DMS153 treated with DMSO at 0.1 percent for 48 hours (cell line): ENCODE data around the gene EIF4E2.

Source experiments
- DNase-seq: peaks from one replicate; lab custom pipeline; 2025; ENCODE audit not compliant: unreplicated experiment; lab: John Stamatoyannopoulos, UW

Gene EIF4E2

DNA sequence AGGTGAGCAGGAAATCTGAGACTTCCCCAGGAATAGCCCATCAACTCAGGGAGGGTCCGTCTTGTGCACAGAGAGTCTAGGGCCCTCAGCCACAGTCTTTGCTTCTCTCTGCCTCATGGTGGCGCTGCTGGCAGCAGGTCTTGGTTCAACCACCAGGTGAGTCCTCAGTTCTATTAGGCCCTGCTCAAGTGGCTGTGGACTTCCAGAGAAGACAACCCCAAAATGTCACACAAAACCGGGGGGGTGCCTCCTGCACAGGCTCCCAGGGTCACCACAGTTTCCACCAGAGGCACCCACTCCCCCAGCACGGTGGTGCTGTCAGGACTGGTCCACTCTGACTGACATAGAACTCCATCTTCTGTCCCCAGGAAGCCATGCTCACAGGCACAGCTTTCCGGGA lies 13.4 kb upstream of the EIF4E2 start:
- DNase-seq: no peak

DNA sequence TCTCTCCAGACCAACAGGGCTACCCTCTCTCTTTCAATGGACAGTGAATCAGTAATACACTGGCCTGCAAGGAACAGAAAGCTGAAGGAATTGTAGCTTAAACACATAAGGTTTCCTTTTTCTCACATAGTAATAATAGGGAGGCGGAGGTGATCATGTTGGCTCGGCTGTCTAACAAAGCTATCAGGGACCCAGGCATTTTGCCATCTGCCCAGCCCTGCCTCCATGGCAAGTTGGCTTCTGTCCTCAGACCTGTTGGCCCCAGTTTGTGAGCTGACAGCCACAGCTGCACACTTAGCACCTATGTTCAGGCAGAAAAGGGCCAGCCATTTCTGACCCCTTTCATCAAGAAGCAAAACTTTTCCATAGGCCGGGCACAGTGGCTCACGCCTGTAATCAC lies 13.0 kb upstream of the EIF4E2 start:
- DNase-seq: no peak

GRCh38 chr2:232538671-232539070 lies 11.8 kb upstream of the EIF4E2 start:
- no peak for DNase-seq

DNA sequence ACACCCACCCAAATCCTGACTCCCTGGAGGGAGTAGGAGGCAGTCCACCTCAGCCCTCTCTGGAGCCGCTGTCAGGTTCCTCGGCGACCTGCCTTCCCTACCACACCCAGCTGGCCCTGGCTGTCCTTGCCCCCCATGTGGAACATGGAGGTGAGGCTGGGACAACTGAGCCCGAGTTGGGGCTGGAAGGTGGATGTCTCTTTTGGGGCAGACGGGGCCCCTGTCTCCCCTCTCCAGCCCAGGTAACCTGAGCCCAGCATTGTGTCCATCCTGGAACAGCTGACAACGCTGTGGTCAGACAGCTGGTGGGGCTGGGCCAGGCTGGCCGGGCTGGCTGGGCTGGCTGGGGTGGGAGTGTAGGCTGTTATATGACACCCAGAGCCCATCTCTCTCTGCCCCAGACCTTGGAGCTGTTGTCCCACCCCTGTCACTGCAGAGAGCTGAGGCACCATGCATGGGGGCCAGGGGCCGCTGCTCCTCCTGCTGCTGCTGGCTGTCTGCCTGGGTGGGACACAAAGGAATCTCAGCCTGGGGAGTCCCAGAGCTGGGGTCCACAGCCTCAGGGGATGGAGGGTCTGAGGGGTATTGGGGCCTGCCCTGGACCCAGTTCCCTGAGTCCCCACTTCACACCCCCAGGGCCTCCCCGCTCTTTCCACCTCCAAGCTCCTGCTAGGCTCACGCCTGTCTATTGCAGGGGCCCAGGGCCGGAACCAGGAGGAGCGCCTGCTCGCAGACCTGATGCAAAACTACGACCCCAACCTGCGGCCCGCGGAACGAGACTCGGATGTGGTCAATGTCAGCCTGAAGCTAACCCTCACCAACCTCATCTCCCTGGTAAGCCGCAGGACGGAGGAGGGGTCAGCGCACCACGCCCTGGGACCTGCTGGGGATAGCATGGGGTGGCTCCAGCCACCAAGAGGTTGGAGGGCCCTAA lies 10.9 kb upstream of the EIF4E2 start, which contains the start of gene CHRNG:
Gene CHRNG, plus strand, starts transcription at position 395 of the 934 bp plus-strand sequence. Its CDS starts 56 bp downstream, at position 451.
- no peak for DNase-seq

- no peak for DNase-seq
Measured at GRCh38 chr2:232540441-232541041, 9.9 kb upstream of the EIF4E2 start.

GRCh38 chr2:232541195-232541960 lies 9.1 kb upstream of the EIF4E2 start:
- no peak for DNase-seq

GRCh38 chr2:232541961-232542714 lies 8.4 kb upstream of the EIF4E2 start:
- DNase-seq: no peak

DNA sequence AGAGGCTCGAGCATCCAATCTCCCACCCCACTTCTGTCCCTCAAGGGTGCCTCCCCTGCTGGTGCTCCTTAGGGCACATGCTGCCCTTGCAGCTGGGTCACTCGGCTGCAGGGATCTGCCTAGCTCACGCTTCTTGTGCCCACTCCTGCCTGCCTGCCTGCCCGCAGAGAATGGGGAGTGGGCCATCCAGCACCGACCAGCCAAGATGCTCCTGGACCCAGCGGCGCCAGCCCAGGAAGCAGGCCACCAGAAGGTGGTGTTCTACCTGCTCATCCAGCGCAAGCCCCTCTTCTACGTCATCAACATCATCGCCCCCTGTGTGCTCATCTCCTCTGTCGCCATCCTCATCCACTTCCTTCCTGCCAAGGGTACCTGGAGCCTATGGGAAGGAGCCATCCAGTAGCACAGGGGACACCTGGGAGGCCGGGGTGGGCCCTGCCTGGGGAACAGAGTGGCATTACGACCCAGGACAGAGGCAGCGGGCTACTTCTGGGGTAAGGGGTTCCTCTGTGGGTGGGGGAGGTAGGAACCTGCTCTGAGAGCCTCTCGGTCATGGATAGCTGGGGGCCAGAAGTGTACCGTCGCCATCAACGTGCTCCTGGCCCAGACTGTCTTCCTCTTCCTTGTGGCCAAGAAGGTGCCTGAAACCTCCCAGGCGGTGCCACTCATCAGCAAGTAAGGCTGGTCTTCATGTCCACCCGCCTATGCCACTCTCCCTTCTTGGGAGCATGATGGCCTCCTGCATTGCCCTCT lies 7.6 kb upstream of the EIF4E2 start:
- no peak for DNase-seq

DNA sequence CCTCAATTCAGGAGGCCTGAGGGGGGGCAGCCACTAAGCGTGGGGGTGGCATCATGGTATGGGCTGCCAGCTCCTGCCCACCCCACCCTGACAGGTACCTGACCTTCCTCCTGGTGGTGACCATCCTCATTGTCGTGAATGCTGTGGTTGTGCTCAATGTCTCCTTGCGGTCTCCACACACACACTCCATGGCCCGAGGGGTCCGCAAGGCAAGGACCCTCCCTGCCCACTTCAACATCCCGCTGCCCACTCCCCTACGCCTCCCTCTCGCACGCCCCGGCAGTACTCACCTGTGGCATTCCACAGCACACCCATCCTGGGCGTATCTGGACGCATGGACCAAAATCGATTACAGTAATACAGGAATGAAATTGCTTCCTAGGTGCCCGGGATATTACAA lies 7.0 kb upstream of the EIF4E2 start:
- no peak for DNase-seq

- DNase-seq: no peak
Measured at GRCh38 chr2:232543928-232544631, 6.4 kb upstream of the EIF4E2 start.

GRCh38 chr2:232544674-232545073 lies 5.8 kb upstream of the EIF4E2 start:
- DNase-seq: no peak

GRCh38 chr2:232545511-232546375 lies 4.7 kb upstream of the EIF4E2 start:
- DNase-seq: no peak

DNA sequence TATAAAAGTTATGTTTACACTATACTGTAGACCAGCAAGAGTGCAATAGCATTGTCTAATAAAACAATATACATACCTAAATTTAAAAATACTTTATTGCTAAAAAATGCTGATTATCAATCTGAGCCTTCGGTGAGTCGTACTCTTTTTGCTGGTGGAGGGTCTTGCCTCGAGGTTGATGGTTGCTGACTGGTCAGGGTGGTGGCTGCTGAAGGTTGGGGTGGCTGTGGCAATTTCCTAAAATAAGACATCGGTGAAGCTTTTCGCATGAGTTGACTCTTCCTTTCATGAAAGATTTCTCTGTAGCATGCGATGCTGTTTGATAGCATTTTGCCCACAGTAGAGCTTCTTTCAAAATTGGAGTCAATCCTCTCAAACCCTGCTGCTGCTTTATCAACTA lies 2.5 kb upstream of the EIF4E2 start:
- DNase-seq: no peak

DNA sequence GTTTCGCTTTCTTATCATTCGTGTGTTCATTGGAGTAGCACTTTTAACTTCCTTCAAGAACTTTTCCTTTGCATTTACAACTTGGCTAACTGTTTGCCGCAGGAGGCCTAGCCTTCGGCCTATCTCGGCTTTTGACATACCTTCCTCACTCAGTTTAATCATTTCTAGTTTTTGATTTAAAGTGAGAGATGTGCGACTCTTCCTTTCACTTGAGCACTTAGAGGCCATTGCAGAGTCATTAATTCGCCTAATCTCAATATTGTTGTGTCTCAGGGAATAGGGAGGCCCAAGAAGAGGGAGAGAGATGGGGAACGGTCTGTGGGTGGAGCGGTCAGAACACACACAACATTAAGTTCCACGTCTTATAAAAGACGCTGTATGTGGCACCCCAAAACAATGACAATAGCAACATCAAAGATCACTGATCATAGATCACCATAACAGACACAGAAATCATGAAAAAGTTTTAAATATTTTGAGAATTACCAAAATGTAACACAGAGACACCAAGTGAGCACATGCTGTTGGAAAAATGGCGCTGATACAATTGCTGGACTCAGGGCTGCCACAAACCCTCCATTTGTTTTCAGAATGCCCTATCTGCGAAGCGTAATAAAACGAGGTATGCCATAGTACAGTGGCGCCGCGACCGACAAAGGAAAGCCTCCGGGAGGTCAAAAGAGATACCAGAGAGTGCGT lies 685 bp upstream of the EIF4E2 start:
- DNase-seq: no peak

DNA sequence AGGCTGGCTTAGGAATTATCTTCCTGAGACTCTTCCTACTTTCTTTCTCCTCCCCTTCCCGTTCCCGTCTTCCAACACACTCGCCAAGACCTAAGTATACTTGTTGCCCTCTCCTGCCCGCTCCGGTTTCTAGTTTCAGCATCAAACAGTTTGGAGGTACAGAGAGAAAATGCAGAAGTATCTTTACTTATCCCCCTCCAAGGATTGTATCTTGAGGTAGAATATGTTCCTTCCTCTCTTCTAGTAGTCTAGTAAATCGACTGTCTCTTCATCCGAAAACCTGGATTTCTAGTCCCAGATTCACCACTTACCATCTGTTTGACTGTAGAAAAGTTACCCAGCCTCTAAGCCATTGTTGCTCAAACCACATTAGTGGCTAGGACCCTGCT lies 755 bp downstream of the EIF4E2 start:
- DNase-seq: no peak

DNA sequence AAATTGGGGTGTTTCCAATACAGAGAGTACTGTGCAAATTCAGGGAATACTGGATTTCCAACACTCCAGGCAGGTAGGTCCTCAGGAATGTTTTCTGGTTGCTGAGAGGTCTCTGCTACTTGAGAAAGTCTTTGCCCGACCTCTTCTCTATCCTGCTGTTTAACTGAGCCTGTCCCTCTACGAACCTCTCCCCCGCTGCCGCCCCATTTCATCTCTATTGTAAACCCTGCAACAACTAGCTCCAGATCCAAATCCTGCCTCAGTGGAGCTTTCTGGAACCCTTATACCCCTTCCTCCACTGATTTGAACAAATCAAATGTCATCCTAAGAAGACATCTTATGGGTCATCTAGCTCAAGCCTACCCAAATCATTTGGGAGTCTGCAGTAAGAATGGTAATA lies 1.3 kb downstream of the EIF4E2 start:
- DNase-seq: no peak

GRCh38 chr2:232556426-232556825 lies 5.9 kb downstream of the EIF4E2 start:
- DNase-seq: no peak

- DNase-seq: no peak
Measured at GRCh38 chr2:232562515-232563151, 12.1 kb downstream of the EIF4E2 start.
